ENCODE results near the gene WNT11. TPM values are rescaled to one million over a fixed set of nuclear protein-coding genes. Genes with fewer than 3 reads are reported as not detected.

The WNT11 gene
- total RNA-seq, 1 donor from 2014 or later = 22.8 TPM

DNA sequence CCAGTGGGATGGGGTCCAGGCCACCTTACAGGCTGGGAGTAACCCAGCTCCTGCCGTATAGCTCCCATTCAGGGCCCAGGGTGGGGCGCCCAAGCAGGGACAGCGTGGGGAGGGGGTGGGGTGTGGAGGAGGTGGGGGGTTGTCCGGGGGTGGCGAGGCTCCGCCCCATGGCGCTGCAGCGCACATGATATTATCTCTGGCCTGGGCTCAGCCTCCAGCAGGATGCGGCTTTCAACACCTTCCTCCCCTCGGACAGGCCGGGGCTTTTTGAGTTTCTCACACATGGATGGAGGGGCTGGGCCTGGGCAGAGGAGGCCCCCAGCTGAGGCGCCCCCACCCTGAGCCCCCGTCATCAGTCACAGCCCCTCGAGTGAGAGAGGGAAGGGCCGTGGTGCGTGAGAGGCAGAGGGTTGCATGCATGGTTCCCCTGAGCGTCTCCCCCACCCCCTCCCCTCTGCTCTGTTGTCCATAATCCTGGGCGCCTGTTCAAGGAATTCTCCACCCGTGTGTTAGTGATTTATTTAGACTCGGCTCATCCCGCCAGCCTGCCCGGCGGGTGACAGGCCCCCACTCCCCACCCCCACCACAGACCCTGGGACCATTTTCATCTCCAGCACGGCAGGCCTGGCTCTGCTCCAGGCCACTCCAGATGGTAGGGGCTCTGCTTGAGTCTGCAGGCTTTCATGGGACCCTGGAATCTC lies 44.9 kb downstream of the WNT11 start:
- TF ChIP-seq, protein P1, sequence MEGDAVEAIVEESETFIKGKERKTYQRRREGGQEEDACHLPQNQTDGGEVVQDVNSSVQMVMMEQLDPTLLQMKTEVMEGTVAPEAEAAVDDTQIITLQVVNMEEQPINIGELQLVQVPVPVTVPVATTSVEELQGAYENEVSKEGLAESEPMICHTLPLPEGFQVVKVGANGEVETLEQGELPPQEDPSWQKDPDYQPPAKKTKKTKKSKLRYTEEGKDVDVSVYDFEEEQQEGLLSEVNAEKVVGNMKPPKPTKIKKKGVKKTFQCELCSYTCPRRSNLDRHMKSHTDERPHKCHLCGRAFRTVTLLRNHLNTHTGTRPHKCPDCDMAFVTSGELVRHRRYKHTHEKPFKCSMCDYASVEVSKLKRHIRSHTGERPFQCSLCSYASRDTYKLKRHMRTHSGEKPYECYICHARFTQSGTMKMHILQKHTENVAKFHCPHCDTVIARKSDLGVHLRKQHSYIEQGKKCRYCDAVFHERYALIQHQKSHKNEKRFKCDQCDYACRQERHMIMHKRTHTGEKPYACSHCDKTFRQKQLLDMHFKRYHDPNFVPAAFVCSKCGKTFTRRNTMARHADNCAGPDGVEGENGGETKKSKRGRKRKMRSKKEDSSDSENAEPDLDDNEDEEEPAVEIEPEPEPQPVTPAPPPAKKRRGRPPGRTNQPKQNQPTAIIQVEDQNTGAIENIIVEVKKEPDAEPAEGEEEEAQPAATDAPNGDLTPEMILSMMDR (IDR thresholded peaks at IDR 0.05; ENCODE audit: unreplicated experiment) = no peak
- Mint-ChIP-seq H3K9me3 (no peaks in the 10 kb centered on the region), H3K27ac (peak overlapping the region; percentile 39), H3K4me1 (peaks cover 41% of the 10 kb centered on the region), H3K4me3 (no peak overlapping the region), H3K36me3 (no peaks in the 10 kb centered on the region), H3K27me3 (ENCODE audit: low read depth) (peaks cover 3% of the 10 kb centered on the region)
- DNase-seq (ENCODE audit: low spot score in 2 of 2, unreplicated experiment in 2 of 2) = no peak

GRCh38 chr11:76160856-76161255 lies 45.4 kb downstream of the WNT11 start:
- peaks cover 44% of the 10 kb centered on the region for H3K4me1 Mint-ChIP-seq
- no peak for DNase-seq (ENCODE audit: low spot score in 2 of 2, unreplicated experiment in 2 of 2)
- no peak overlapping the region for H3K4me3 Mint-ChIP-seq
- H3K9me3 Mint-ChIP-seq = no peaks in the 10 kb centered on the region
- no peaks in the 10 kb centered on the region for H3K36me3 Mint-ChIP-seq
- TF ChIP-seq, protein P1 (IDR thresholded peaks at IDR 0.05; ENCODE audit: unreplicated experiment) = no peak
- no peak overlapping the region for H3K27ac Mint-ChIP-seq
- H3K27me3 Mint-ChIP-seq (ENCODE audit: low read depth) = peaks cover 3% of the 10 kb centered on the region

DNA sequence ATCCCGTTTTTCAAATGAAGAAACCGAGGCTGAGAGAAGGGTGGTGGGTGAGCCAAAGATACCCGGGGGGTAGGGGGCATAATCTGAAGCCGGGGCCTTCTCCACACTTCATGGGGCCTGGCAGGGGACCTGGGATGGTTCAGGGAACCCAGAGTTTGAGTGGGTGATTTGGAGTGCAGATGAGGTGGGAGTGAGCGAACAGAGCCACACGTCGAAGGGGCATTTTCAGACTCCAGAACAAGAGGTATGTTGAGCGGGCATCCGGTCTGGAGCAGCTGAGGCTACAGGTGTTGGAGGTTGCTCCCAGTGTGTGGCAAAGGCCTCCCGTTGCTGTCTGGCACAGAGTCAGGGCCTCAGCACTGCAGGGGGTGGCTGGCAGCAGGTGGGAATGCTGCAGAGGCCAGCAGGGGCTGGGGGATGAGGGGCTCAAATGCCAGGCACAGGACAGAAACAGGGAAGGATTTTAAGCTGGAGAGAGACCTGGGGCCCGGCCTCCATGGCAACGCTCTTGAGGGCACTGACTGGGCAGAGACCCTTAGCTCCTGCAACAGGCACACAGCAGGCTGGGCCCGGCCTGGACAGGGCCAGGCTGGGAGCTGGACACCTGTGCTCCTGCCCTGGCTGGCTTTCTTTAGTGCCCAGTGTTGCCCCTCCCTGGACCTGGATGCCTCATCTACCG lies 46.2 kb downstream of the WNT11 start:
- TF ChIP-seq, protein P1 (IDR thresholded peaks at IDR 0.05; ENCODE audit: unreplicated experiment) = no peak
- H3K4me1 Mint-ChIP-seq = peaks cover 51% of the 10 kb centered on the region
- no peak overlapping the region for H3K4me3 Mint-ChIP-seq
- no peak for DNase-seq (ENCODE audit: low spot score in 2 of 2, unreplicated experiment in 2 of 2)
- H3K36me3 Mint-ChIP-seq = no peaks in the 10 kb centered on the region
- no peaks in the 10 kb centered on the region for H3K9me3 Mint-ChIP-seq
- no peak overlapping the region for H3K27ac Mint-ChIP-seq
- H3K27me3 Mint-ChIP-seq (ENCODE audit: low read depth) = peaks cover 3% of the 10 kb centered on the region

DNA sequence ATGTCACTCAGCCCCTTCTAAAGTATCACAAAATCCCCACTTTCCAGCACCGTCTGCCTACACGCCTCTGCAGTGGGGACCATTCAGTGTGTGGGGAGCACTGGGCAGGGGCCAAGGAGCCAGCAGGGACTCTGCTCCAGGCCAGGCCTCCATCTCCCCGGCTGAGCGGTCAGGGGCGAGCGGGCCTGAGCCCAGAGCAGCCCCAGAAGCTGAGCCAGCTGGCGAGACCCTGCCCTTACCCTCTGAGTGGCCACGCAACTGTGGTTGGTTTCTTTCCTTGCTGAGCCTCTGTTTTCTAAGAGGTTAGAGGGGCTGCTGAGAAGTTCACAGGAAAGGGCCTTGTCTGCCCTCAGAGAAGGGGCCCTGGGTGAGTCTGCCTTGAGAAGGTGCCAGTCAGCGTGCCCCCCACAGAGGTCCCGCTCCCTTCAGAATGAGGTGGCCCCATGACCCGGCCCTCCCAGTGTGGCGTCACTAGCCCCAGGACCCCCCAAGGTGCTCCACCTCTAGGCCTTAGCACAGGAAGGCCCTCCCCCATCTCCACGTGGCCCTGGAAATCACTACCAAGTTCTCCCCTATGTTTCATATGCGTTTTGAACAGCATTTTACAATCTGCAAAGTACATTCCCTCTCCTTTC lies 46.9 kb downstream of the WNT11 start:
- Mint-ChIP-seq H3K27me3 (ENCODE audit: low read depth) (peaks cover 3% of the 10 kb centered on the region), H3K4me1 (peaks cover 54% of the 10 kb centered on the region)

GRCh38 chr11:76158394-76159302 lies 47.7 kb downstream of the WNT11 start:
- Mint-ChIP-seq H3K4me1 (peaks cover 61% of the 10 kb centered on the region), H3K27ac (no peak overlapping the region), H3K4me3 (no peak overlapping the region), H3K27me3 (ENCODE audit: low read depth) (peaks cover 3% of the 10 kb centered on the region), H3K9me3 (no peaks in the 10 kb centered on the region), H3K36me3 (no peaks in the 10 kb centered on the region)
- no peak for DNase-seq (ENCODE audit: low spot score in 2 of 2, unreplicated experiment in 2 of 2)
- TF ChIP-seq, protein P1 (IDR thresholded peaks at IDR 0.05; ENCODE audit: unreplicated experiment) = no peak

More for the DNA sequence above, 46.9 kb downstream of the WNT11 start:
- Mint-ChIP-seq H3K36me3 (no peaks in the 10 kb centered on the region), H3K4me3 (no peak overlapping the region), H3K27ac (no peak overlapping the region), H3K9me3 (no peaks in the 10 kb centered on the region)
- TF ChIP-seq, protein P1 (IDR thresholded peaks at IDR 0.05; ENCODE audit: unreplicated experiment) = no peak
- no peak for DNase-seq (ENCODE audit: low spot score in 2 of 2, unreplicated experiment in 2 of 2)

Data from mesothelial cell of epicardium (in vitro differentiated cells).